ENCODE results near the gene ITLN1. TPM values are rescaled to one million over a fixed set of nuclear protein-coding genes. Genes with fewer than 3 reads are reported as not detected.
"Not testable (repeated sequence)": the region's sequence is repeated elsewhere in the genome, so short reads cannot be mapped to it uniquely, and the experiment has no call there.

The ITLN1 gene
- total RNA-seq, 1 donor = not detected

DNA sequence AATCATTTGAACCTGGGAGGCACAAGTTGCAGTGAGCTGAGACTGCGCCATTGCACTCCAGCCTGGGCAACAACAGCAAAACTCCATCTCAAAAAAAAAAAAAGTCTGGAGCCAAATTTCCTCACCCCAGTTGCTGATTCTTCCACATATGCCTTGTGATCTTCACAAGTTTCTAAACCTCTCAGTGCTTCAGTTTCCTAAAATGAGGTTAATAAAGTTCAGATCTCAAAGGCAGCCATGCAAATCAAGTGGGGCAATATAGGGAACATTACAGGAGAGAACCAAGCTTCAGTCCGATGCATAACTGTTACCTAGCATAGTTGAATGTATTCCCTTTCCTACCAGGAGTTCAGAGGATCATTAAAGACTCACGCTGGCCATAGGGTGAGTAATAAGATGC lies 4.8 kb downstream of the ITLN1 start:
- H3K4me3 ChIP-seq (ENCODE audit: insufficient read depth, low read length) = no peak overlapping the region
- TF ChIP-seq CTCF (IDR thresholded peaks at IDR 0.05; ENCODE audit: extremely low read depth, low read depth, low read length) = no peak
- no peaks in the 10 kb centered on the region for H3K9me3 ChIP-seq (ENCODE audit: low read depth, low read length)
- no peak for DNase-seq (ENCODE audit: insufficient read length, low spot score, missing footprints)
- no peaks in the 10 kb centered on the region for H3K27me3 ChIP-seq (ENCODE audit: insufficient read depth, low read length)
- H3K27ac ChIP-seq (ENCODE audit: low read depth, low read length) = no peak overlapping the region
- no peaks in the 10 kb centered on the region for H3K79me2 ChIP-seq (ENCODE audit: insufficient read depth, low read length)
- no peaks in the 10 kb centered on the region for H3K4me1 ChIP-seq (ENCODE audit: insufficient read depth, low read length)
- H2AFZ ChIP-seq (ENCODE audit: low read length) = no peak overlapping the region
- H3K36me3 ChIP-seq (ENCODE audit: insufficient read depth, low read length) = no peaks in the 10 kb centered on the region
- H3K4me2 ChIP-seq (ENCODE audit: insufficient read depth, low read length) = no peak overlapping the region
- H4K20me1 ChIP-seq (ENCODE audit: insufficient read depth, low read length) = no peaks in the 10 kb centered on the region

- no peaks in the 10 kb centered on the region for H3K27me3 ChIP-seq (ENCODE audit: insufficient read depth, low read length)
- no peak for TF ChIP-seq CTCF (IDR thresholded peaks at IDR 0.05; ENCODE audit: extremely low read depth, low read depth, low read length)
- H3K36me3 ChIP-seq (ENCODE audit: insufficient read depth, low read length) = no peaks in the 10 kb centered on the region
- no peaks in the 10 kb centered on the region for H3K9me3 ChIP-seq (ENCODE audit: low read depth, low read length)
- no peaks in the 10 kb centered on the region for H3K4me1 ChIP-seq (ENCODE audit: insufficient read depth, low read length)
- no peaks in the 10 kb centered on the region for H4K20me1 ChIP-seq (ENCODE audit: insufficient read depth, low read length)
- no peak for DNase-seq (ENCODE audit: insufficient read length, low spot score, missing footprints)
- no peak overlapping the region for H2AFZ ChIP-seq (ENCODE audit: low read length)
- no peak overlapping the region for H3K4me3 ChIP-seq (ENCODE audit: insufficient read depth, low read length)
- H3K79me2 ChIP-seq (ENCODE audit: insufficient read depth, low read length) = no peaks in the 10 kb centered on the region
- no peak overlapping the region for H3K27ac ChIP-seq (ENCODE audit: low read depth, low read length)
- H3K4me2 ChIP-seq (ENCODE audit: insufficient read depth, low read length) = no peak overlapping the region
These were observed 5.9 kb downstream of the ITLN1 start for GRCh38 chr1:160879056-160879455.

GRCh38 chr1:160877221-160877620 lies 7.8 kb downstream of the ITLN1 start:
- Histone ChIP-seq H3K4me2 (ENCODE audit: insufficient read depth, low read length) (no peak overlapping the region), H2AFZ (ENCODE audit: low read length) (no peak overlapping the region), H3K9me3 (ENCODE audit: low read depth, low read length) (no peaks in the 10 kb centered on the region), H4K20me1 (ENCODE audit: insufficient read depth, low read length) (no peaks in the 10 kb centered on the region), H3K79me2 (ENCODE audit: insufficient read depth, low read length) (no peaks in the 10 kb centered on the region), H3K4me1 (ENCODE audit: insufficient read depth, low read length) (no peaks in the 10 kb centered on the region), H3K27ac (ENCODE audit: low read depth, low read length) (no peak overlapping the region), H3K36me3 (ENCODE audit: insufficient read depth, low read length) (no peaks in the 10 kb centered on the region), H3K27me3 (ENCODE audit: insufficient read depth, low read length) (no peaks in the 10 kb centered on the region), H3K4me3 (ENCODE audit: insufficient read depth, low read length) (no peak overlapping the region)
- no peak for TF ChIP-seq CTCF (IDR thresholded peaks at IDR 0.05; ENCODE audit: extremely low read depth, low read depth, low read length)
- DNase-seq (ENCODE audit: insufficient read length, low spot score, missing footprints) = no peak

GRCh38 chr1:160876311-160876710 lies 8.7 kb downstream of the ITLN1 start:
- Histone ChIP-seq H3K79me2 (ENCODE audit: insufficient read depth, low read length) (no peaks in the 10 kb centered on the region), H3K27ac (ENCODE audit: low read depth, low read length) (no peak overlapping the region), H3K4me3 (ENCODE audit: insufficient read depth, low read length) (no peak overlapping the region), H3K4me2 (ENCODE audit: insufficient read depth, low read length) (no peak overlapping the region), H4K20me1 (ENCODE audit: insufficient read depth, low read length) (no peaks in the 10 kb centered on the region), H3K4me1 (ENCODE audit: insufficient read depth, low read length) (no peaks in the 10 kb centered on the region), H3K9me3 (ENCODE audit: low read depth, low read length) (no peaks in the 10 kb centered on the region), H3K36me3 (ENCODE audit: insufficient read depth, low read length) (no peaks in the 10 kb centered on the region), H2AFZ (ENCODE audit: low read length) (no peak overlapping the region), H3K27me3 (ENCODE audit: insufficient read depth, low read length) (no peaks in the 10 kb centered on the region)
- no peak for DNase-seq (ENCODE audit: insufficient read length, low spot score, missing footprints)
- no peak for TF ChIP-seq CTCF (IDR thresholded peaks at IDR 0.05; ENCODE audit: extremely low read depth, low read depth, low read length)

DNA sequence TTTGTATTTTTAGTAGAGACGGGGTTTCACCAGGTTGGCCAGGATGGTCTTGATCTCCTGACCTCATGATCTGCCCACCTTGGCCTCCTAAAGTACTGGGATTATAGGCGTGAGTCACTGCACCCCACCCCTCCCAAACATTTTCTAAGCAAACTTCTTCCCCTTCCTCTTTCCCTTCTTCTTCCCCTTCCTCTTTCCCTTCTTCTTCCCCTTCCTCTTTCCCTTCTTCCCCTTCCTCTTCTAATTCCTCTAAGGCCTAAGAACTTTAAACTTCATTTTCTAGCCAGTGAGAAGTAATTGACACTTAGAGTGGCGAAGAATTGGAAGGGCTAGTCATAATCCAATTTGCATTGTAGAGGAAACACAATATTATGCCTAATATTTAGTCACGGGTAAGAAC lies 9.4 kb downstream of the ITLN1 start:
- H2AFZ ChIP-seq (ENCODE audit: low read length) = not testable (repeated sequence)

More for the DNA sequence above, 9.4 kb downstream of the ITLN1 start:
- H3K9me3 ChIP-seq (ENCODE audit: low read depth, low read length); H3K4me2 ChIP-seq (ENCODE audit: insufficient read depth, low read length); H3K27me3 ChIP-seq (ENCODE audit: insufficient read depth, low read length); H3K36me3 ChIP-seq (ENCODE audit: insufficient read depth, low read length); H3K79me2 ChIP-seq (ENCODE audit: insufficient read depth, low read length); H3K4me1 ChIP-seq (ENCODE audit: insufficient read depth, low read length); H3K4me3 ChIP-seq (ENCODE audit: insufficient read depth, low read length); DNase-seq (ENCODE audit: insufficient read length, low spot score, missing footprints); H3K27ac ChIP-seq (ENCODE audit: low read depth, low read length); H4K20me1 ChIP-seq (ENCODE audit: insufficient read depth, low read length): not testable (repeated sequence)
